ENCODE measurements around the gene KLF15.

Gene KLF15

DNA sequence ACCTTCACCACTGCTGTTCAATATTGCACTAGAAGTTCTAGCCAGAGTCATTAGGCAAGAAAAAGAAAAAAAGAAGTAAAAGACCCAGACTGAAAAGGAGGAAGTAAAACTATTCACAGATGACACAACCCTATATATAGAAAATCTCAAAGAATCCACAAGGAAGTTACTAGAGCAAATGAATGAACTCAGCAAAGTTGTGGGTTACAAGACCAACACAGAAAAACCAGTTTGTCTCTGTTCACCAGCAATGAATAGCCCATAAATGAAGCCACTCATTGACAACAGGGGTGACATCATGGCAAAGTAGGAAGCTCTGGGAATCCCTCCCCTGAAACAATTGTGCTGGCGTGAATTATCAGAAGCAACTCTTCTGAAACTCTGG, 42.1 kb upstream of the KLF15 start:
- TF ChIP-seq, protein P1, sequence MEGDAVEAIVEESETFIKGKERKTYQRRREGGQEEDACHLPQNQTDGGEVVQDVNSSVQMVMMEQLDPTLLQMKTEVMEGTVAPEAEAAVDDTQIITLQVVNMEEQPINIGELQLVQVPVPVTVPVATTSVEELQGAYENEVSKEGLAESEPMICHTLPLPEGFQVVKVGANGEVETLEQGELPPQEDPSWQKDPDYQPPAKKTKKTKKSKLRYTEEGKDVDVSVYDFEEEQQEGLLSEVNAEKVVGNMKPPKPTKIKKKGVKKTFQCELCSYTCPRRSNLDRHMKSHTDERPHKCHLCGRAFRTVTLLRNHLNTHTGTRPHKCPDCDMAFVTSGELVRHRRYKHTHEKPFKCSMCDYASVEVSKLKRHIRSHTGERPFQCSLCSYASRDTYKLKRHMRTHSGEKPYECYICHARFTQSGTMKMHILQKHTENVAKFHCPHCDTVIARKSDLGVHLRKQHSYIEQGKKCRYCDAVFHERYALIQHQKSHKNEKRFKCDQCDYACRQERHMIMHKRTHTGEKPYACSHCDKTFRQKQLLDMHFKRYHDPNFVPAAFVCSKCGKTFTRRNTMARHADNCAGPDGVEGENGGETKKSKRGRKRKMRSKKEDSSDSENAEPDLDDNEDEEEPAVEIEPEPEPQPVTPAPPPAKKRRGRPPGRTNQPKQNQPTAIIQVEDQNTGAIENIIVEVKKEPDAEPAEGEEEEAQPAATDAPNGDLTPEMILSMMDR (IDR thresholded peaks at IDR 0.05; ENCODE audit: low read depth, low read length) = no peak
- no peak overlapping the region for H3K4me3 ChIP-seq (ENCODE audit: low read depth, low read length)

DNA sequence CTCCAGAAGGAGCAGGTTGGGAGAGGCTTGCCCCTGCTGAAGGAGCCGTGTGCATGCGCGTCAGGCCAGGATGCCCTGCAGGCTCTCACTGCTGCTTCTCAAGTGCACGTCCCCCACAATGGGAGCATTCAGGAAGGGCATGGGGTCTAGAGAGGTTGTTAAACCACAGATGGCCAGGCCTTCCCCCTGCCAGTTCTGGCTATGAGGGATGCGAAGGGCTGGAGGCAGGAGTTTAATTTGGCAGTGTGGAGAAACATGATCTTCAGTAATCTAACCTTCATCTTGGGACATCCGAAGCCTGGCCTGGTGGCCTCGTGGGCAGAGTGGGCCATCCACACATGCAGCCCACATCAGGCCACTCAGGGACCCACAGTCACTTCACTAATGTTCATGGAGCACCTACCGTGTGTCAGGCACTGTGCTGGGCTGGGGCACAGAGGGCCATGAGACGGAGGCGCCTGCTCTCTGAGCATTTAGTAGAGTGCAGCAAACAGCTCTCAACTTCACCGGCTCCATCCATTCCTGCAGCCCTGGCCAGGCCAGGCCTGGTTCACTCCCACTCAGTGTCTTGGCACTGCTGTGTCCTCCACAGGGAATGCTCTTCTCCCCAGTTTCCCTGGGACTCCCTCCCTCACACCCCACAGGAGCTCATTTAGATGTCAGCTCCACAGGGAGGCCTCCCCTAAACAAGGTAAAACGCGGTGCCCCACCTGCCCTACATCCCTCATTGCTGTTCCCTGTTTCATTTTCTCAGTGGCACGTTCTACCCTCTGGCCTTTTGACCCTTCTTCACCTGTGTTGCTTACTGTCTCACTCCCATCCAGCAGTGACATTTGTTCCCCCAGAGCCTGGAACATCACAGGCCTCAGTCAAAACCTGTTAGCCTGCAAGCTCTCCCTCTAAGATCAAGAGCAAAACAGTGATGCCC, 41.5 kb upstream of the KLF15 start:
- TF ChIP-seq, protein P1 (IDR thresholded peaks at IDR 0.05; ENCODE audit: low read depth, low read length) = no peak
- no peak overlapping the region for H3K4me3 ChIP-seq (ENCODE audit: low read depth, low read length)

DNA sequence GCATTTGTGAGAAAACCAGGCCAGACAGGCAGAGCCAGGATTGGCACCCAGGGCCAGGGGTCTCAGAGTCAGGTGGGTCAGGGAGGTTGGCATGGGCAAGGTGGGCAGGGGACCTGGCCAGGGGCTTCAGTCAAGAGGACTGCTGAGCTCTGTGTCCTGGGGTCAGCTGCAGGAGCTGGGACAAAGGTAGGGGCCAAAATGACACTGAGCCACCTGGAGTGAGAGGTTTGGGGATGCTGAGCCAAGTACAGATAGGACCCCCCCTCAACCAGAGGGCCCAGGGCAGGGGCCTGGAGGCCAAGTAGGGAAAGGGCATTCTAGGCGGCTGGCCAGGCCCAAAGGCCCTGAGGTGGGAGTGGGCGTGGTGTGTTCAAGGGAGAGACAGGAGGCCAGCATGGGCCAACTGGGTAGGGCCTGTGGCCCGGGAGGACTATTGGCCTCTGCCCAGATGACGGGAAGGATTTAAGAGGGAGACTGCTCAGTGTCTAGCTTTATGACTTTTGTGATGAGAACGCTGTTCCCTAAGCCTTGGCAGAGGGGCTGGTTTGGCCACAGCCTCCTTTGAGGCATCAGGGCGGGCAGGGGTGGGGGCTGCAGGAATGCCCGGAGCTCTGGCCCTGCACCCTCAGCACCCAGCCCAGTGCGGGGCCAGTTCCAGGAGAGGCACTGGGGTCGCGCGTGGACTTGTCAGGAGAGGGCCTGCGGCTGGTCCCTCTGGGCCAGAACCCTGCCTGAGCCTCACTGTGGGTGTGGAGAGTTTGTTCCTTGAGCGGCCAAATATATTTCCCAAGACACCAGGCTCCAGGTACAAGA, 40.6 kb upstream of the KLF15 start:
- H3K4me3 ChIP-seq (ENCODE audit: low read depth, low read length) = no peak overlapping the region
- TF ChIP-seq, protein P1 (IDR thresholded peaks at IDR 0.05; ENCODE audit: low read depth, low read length) = no peak

DNA sequence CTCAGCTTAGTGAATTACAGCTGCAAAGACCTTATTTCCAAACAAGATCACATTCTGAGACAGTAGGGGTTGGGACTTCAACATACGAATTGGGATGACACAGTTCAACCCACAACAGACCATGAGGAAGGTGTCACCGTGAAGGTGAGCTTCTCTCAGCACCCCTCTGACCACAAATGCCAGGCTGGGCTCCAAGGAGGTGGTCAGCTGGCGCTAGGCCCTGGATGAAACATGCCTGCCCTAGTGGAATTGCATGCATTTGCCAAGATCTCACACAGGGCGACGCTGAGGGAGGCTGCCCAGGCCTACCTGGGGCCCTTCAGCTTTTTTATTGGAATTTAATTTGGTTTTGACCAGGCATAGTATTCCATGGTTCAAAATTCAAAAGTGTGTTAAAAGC, 39.3 kb upstream of the KLF15 start:
- TF ChIP-seq, protein P1 (IDR thresholded peaks at IDR 0.05; ENCODE audit: low read depth, low read length) = no peak
- H3K4me3 ChIP-seq (ENCODE audit: low read depth, low read length) = no peak overlapping the region

DNA sequence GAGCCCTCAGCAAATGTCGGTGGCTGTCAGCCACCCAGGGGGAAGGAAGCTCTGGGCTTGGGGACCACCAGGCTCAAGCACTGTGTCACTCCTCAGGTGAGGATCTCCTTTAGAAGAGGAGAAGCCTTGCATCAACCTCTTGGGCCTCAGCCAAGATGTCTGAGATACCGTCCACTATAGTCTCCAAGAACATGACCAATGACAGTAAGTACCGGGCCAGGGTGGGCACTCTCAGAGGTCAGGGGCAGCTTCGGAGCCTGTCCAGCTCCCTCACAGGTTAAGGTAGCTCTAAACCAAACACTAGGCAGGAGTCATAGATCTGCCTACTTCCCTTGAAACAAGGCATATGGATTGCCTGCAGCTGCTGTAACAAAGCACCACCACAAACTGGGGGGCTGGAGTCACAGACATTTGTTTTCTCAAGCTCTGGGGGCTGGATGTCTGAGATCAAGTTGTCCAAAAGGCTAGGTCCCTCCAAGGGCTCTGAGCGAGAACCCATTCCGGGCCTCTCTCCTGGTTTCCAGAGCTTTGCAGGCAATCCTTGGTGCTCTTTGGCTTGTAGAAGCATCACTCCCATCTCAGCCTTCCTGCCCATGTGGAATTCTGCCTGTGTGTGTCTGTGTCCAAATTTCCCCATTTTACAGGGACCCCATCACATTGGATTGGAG, 38.8 kb upstream of the KLF15 start:
- TF ChIP-seq, protein P1 (IDR thresholded peaks at IDR 0.05; ENCODE audit: low read depth, low read length) = no peak

DNA sequence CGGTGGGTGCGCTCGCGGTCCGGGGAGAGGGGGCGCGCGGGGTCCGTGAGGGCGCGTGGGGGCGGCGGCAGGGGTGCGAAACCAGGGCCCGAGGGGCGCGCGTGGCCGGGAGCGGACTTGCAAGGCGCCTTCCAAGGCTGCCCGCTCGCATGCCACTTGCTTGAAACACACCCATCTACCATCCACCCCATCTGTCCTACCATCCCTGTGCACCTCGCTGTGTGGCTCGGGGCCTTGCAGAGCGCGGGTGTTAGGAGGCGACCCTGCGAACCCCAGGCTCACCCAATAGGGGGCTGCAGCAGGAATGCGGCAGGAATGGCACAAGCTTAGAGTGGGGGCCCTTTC, 37.7 kb upstream of the KLF15 start:
- no peak overlapping the region for H3K4me3 ChIP-seq (ENCODE audit: low read depth, low read length)
- TF ChIP-seq, protein P1 (IDR thresholded peaks at IDR 0.05; ENCODE audit: low read depth, low read length) = no peak

More for the DNA sequence above, 38.8 kb upstream of the KLF15 start:
- no peak overlapping the region for H3K4me3 ChIP-seq (ENCODE audit: low read depth, low read length)
